HG03280 (cell line): ENCODE data around the gene CERS5.
"Not testable (repeated sequence)": the region's sequence is repeated elsewhere in the genome, so short reads cannot be mapped to it uniquely, and the experiment has no call there.

Source experiments
- ATAC-seq: cut with Tn5 transposase; IDR thresholded peaks from one replicate; pipeline ENCODE4 v1.9.1; 2021; ENCODE audit warnings: mild to moderate bottlenecking, moderate library complexity; ENCODE audit not compliant: unreplicated experiment

CERS5 gene

DNA sequence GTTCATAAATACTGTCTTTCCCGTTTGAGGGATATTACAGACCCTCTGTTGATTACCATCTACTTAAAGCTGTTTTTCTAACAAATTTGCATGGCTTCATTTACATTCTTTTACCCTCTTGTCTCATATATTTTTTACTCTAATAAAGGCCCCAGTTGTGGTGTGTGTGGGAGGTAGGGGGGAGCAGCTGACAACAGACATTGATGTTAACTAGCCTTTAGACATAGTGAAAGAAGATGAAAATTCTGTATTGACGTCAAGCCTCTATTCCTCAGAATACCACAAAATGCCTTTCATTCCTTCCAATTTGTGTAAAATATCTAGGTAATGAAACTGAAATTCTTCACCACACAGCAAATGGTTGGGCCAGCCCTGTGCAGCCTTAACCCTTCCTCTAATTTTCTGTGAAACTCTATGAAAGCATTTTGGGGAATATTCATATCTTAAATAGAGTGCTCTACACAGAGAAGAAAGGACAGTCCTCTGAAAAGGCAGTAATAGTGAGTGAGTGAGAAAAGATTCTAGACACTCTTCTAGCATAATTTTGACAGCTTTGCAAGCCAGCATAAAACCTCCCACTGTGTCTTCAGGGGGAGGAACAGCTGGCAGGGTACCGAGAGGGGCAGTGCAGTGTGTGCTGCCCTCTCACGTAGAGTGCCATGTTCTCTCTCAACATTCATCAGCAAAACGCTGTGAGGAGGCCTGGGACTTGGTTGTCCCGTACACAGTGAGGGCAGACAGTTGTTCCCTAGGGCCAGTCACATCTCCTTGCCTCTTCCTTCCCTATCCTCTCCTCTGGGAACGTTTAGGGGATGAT lies 20.1 kb upstream of the CERS5 start:
- ATAC-seq, result peak; percentile 65

DNA sequence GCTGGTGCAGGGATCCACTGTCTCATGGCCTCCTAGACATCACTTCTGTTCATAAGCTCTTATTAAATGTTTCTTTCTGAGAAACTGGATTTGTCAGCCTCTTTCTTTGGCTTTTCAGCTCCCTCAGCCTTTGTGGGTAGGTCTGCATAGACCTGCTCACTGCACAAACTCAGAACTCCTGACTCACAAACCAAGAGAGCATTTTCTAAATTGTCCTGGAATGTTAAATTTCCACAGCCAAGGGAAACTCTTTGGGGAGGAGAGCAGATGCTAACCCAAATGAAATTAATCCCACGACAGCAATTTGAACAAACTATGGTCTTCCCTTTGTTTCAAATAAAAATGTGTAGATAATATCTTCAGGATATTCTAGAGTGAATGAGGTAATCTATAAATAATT lies 19.5 kb upstream of the CERS5 start:
- ATAC-seq, result no peak

DNA sequence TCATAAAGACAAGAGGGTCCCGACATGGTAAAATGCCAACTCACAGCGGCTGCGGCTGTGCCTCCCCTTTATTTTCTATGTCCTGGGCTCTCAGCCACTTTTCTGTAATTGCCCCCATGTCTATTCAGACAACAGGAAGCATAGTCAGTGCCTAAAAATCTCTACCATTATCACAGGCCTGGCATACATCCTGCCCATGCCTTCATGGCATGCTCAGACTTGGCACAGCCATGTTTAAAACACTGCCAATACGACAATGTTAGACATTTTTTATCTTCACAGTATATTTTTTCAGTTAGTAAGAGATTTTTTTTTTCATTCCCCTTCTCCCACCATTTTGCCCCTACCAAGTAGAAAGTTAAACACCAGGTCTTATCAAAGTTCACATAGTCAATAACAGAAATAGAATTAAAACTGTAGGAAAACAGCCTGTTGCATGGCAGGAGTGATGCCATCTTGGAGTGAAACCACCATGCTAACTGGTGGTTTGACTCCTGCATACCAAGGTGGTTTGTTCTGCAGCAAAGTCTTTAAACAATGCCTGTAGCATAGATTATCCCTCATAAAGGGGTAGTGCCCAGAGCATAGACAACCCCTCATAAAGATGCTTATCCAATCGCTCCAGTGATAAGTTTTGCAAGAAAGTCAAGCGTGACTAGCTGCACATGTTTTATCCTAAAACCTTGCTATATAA lies 18.9 kb upstream of the CERS5 start:
- ATAC-seq, result no peak

DNA sequence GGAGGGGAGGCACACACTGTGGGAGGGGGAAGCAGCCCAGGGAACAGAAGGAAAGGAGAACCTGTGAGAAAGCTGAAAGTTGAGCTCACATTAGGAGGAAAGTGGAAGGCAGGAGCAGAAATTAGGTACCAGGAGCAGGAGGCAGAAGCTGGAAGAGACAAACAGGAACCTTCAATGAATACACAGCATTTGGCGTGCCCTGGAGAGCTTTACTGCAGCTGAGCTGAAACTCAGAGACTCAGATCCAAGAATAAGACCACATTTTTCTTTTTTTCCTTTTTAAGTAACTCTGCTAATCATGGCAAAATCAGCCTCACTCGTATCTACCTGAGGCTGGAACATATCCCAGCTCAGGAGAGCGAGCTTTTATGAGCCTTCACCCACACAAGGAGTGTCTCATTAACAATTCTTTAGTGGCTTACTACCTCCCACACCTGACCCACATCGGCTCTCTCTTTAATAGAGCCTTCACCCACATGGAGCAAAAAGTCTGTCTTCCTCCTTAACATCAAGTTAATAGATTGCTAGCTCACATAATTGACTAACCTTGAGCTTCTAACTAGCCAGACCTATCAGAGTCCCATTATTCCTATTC lies 18.2 kb upstream of the CERS5 start:
- ATAC-seq, result no peak

DNA sequence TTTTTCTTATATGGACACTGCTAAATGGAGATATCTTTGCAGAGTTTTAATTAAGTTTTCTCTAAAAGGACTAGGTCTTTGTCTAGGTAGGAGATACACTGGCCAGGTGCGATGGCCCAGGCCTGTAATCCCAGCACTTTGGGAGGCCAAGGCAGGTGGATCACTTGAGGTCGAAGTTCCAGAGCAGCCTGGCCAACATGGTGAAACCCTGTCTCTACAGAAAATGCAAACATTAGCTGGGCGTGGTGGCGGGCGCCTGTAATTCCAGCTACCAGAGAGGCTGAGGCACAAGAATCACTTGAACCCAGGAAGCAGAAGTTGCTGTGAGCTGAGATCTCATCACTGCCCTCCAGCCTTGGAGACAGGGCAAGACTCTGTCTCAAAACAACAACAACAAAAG lies 17.1 kb upstream of the CERS5 start:
- ATAC-seq, result no peak

DNA sequence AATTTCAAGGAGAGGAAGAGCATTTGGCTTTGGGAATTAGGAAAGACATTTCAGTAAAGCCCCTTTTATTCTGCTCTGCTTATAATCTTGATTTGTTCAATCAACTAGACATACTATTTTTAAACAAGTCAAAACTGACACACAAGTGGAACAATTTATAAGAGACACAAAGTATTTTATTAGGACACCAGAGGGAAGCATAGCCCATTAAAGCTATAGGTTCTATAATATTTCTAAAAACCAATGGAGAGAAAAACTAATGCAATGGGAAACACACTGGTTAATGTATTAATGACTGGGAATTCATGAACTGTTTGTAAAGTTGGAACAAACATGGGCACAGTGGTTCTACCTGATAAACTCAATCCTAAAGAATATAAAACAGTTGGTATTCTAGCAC lies 15.3 kb upstream of the CERS5 start:
- ATAC-seq, result no peak

DNA sequence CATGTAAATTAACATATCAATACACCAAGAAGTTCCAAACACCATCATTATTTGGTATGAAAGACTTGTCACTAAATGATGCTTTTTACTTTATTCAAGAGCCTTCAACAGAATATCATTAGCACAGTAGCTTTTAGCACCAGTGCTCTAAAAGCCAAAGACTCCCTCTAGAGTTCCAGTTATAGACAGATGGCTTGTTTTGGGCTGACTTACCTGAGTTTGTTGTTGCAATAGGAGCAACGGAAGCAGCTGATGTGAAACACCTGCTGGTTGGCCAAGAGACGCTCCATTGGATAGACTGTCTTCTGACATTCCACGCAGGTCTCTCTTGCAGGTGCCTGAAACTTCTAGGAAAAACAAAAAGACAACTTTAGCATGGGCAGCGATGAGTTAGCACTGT lies 14.5 kb upstream of the CERS5 start:
- no peak for ATAC-seq

DNA sequence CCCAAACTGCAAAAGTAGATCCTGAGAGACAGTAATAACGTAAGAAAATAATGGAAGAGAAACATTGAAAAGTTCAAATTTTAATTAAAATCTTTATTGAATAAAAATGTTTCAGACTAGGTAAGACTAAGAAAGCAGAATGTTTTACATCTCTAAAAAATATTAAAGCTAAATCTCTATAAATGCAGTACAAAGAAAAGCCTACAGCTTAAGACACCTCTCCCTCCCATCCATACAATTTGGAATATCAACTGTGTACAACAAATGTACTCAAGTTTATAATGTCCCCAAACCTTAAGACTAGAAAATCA lies 8.5 kb upstream of the CERS5 start:
- ATAC-seq, result no peak

DNA sequence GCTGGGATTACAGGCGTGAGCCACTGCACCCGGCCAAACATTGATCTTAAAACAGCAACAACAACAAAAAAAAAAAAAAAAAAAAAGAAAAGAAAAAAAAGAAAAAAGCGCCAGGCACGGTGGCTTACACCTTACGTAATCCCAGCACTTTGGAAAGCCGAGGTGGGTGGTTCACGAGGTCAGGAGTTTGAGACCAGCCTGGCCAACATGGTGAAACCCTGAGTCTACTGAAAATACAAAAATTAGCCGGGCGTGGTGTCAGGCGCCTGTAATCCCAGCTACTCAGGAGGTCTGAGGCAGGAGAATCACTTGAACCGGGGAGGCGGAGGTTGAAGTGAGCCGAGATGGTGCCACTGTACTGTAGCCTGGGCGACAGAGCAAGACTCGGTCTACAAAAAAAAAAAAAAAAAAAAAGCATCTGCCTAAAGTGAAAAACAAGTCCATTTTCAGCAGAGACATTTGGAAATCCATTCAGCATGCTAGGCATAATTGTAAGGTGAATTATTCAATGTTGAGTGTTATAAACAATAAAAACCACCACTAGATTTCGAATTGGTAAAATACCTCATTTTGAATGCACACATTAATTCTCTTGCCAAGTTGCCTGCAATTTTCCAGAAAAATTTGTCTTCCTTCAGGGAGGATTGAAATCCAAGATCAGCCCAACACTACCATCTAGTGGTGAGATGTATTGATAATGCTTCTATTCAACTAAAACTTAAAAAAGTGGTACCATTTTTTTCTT lies 8.0 kb upstream of the CERS5 start:
- no peak for ATAC-seq

DNA sequence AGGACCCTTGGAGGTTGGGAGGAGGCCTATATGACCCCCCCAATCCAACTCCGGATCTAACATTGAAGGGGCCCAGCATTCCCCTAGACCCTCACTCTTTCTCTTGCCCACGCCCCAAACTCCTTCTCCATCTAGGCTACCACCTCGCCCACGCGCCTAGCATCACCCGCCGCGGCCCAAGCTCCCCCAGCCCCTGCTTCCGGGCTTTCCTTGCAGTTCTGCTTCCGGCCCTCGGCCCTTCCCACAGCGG lies 445 bp downstream of the CERS5 start:
- ATAC-seq, result peak; percentile 24

DNA sequence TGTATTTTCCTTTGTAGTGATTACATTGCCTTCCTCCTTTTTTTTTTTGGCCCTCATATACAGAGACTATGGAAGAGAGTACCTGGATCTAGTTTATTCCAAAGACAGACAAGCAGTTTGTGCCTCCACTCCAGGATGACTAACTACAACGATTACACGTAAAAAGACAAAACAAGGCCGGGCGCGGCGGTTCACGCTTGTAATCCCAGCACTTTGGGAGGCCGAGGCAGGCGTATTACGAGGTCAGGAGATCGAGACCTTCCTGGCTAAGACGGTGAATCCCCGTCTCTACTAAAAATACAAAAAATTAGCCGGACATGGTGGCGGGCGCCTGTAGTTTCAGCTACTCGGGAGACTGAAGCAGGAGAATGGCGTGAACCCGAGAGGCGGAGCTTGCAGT lies 2.2 kb downstream of the CERS5 start:
- ATAC-seq, result no peak

DNA sequence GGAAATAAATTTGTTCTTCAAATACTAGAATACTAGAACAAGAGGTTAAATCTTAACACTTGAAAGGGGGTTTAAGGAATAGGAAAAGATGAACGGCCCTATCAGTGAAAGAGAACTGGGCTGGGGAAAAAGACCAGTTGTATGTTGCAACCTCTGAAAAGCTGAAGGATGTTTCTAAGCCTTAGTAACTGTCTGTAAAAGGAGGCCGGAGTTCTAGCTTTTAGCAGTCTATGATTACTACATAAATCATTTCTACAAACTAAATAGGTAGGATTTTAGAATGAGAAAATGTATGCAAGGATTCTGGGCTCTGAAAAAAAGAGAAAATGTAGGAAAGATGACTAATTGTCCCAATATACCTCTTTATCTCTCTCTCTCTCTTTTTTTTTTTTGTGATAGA lies 4.9 kb downstream of the CERS5 start:
- no peak for ATAC-seq

DNA sequence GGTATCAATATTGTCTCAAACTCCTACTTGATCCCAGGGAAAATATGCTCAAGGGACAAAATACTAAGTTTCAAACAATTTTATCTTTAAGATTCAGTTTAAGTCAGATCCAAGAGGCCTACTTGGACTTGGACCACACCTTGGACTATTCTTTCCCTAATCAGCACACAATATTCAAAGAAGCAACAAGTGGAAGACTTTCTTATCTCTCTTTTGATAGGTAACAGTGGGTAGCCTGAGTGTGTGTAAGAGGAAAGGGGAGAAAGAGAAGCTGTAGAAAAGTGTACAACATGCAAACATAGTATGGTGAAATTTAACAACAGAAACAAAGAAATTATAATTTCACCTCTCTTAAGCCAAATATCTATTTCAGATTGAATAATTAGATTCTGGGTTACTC lies 6.5 kb downstream of the CERS5 start:
- no peak for ATAC-seq

DNA sequence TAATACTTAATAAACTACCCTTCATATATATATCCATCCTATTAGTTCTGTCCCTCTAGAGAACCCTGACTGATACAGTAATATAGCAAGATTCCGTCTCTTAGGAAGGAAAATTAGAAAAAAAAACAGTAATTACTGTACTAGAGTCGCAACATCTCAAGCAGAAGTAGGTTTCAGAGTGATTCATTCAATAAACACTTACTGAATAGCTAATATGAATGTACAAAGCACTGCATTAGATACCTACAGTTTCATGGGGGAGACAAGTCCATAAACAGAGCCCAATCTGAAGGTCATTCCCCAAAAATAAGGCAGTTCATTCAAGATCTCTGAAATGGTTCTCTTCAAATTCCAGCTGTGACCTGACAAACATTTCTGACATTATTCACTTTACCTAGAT lies 9.9 kb downstream of the CERS5 start:
- no peak for ATAC-seq

DNA sequence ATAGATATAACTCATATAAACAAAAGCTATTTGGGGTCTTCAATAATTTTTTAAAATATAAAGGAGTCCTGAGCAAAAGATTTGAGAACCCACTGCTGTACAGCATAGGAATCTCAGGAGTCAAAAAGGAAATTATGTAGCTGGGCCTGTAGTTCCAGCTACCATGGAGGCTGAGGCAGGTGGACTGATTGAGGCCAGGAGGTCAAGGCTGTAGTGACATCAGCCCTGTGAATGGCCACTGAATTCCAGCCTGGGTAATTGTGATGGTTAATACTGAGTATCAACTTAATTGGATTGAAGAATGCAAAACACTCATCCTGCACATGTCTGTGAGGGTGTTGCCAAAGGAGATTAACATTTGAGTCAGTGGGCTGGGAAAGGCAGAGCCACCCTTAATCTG lies 10.5 kb downstream of the CERS5 start:
- ATAC-seq, result no peak

DNA sequence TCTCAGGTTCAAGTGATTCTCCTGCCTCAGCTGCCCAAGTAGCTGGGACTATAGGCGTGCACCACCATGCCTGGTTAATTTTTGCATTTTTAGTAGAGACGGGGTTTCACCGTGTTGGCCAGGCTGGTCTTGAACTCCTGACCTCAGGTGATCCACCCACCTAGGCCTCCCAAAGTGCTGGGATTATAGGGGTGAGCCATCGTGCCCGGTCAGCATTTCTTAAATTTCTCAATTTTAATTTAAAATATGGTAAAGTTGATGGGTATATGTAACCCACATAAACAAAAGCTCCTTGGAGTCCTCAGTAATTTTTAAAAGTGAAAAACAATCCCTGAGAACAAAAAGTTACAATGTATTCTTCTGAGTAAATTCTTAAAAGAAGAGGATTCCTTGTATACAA lies 12.2 kb downstream of the CERS5 start:
- not testable (repeated sequence) for ATAC-seq

DNA sequence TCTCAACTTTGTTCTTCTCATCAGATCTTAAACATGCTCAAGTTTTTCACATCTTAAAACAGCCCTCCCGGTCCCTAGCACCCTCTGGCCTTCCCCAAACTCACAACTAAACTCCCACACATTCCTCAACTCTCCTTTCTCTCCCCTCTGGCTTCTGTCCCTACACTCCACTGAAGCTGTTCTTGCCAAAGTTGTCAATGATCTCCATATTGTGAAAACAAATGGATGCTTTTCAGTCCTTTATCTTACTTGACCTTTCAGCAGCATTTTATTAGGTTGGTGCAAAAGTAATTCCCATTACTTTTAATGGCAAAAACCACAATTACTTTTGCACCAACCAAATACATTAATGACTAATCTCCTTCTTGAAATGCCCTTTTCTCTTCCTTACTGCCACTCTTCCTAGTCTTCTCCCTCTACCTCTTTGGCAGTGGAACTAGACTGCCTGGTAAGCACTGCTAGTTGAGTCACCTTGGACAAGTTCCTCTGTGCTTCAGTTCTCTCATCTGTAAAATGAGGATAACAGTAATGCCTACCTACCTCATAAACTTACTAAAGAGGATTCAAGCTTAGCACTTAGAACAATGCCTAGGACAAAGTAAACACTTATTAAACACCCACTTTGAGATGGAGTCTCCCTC lies 16.0 kb downstream of the CERS5 start:
- no peak for ATAC-seq

DNA sequence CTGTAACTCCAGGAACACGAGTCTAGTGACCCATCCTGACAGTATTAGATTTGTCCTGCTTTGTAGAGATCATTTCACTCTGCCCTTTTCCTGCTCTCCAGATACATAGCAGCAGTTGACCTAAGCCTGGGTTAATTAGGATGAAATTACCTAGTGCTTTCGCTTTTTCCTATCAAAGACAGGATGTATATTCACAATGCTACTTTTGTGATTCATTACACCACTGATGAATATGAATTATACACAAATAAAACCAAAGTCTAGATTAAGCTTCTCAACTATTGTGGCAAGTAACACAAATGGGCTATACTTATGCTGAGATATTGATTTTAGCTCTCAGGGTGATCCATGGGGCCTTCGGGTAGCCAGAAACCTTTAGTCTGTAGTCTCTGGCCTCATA lies 17.9 kb downstream of the CERS5 start:
- ATAC-seq, result no peak

DNA sequence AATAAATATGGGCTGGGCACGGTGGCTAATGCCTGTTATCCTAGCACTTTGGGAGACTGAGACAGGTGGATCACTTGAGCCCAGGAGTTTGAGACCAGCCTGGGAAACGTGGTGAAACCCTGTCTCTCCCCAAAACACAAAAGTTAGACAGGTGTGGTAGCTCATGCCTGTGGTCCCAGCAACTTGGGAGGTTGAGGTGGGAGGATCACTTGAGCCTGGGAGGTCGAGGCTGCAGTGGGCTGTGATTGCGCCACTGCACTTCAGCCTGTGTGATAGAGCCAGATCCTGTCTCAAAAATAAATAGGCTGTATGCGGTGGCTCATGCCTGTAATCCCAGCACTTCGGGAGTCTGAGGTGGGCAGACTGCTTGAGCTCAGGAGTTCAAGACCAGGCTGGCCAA lies 19.2 kb downstream of the CERS5 start:
- not testable (repeated sequence) for ATAC-seq

DNA sequence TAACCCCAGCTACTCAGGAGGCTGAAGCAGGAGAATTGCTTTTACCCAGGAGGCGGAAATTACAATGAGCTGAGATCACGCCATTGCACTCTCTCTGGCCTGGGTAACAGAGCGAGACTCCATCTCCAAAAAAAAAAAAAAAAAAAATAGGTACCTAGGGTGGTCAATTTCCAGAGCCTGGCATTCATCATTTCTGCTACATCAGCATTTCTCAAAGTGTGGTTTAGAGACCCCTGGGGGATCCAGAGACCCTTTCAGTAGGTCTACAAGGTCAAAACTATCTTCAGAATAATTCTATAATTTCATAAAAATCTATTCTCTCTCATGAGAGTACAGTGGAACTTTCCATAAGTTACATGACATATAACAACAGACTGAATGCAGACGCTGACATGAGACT lies 19.9 kb downstream of the CERS5 start:
- ATAC-seq, result no peak

DNA sequence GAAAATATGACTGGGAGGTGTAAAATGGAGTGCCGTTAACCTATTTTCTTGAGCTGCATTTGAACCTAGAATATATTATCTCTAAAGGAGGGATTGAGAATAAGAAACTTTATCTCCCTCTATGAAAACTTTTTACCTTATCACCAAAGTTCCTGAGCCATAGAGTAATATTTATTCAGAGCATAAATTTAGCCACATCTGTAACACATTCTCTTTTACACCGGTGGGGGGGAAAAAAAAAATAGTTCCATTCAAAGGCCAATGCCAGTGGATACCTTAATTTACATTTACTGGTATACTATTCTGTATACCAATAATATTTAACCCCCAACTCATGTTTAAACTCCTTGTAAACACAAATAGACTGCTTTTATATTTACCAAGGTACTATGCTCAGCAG lies 21.7 kb downstream of the CERS5 start:
- no peak for ATAC-seq

DNA sequence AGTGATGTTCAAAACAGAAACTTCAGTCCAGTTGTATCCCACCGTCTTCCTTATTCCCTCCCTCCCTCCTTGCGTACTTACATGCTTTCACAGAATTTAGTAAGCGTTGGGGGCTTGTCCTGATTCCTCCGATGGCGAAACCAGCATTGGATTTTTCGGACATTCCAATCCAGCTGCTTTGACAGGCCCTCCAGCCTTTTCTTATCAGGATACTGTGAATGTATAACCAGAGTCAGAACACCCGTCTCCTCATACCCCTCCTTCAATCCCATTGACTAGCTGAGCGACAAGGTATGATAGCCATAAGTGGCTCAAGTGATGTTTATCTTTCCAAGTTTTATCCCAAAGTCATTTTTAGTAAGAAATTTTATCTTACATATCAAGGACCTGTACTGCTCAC lies 24.2 kb downstream of the CERS5 start:
- ATAC-seq, result no peak
